MM.1S (cell line): ENCODE results near the gene IPO11.

ENCODE experiments used
- DNase-seq: peaks from one replicate; pipeline ENCODE4 v3.0.0-alpha.2; 2015
- H2AFZ ChIP-seq: fragments of 300-600 bp; sonication (generic); 2 replicates; pipeline ENCODE4 v1.6.0; 2016; ENCODE audit warnings: antibody characterized with exemption, low read length
- H3F3A ChIP-seq: fragments of 300-600 bp; sonication (generic); 2 replicates; pipeline ENCODE4 v1.6.1; 2016; ENCODE audit warnings: mild to moderate bottlenecking, antibody characterized with exemption, low read length, moderate library complexity, mixed read lengths; ENCODE audit not compliant: insufficient read depth
- H3K27ac ChIP-seq: fragments of 300-600 bp; sonication (generic); 2 replicates; pipeline ENCODE4 v1.5.1; 2016; ENCODE audit warnings: mild to moderate bottlenecking, low read length
- H3K27me3 ChIP-seq: fragments of 300-600 bp; sonication (generic); replicated peaks from 2 replicates; pipeline ENCODE4 v1.6.0; 2016; ENCODE audit warnings: low read length; ENCODE audit not compliant: insufficient read depth
- H3K36me3 ChIP-seq: fragments of 300-600 bp; sonication (generic); replicated peaks from 2 replicates; pipeline ENCODE4 v1.6.1; 2016; ENCODE audit warnings: mild to moderate bottlenecking, low read length, mixed read lengths; ENCODE audit not compliant: insufficient read depth
- H3K4me1 ChIP-seq: fragments of 300-600 bp; sonication (generic); 2 replicates; pipeline ENCODE4 v1.6.1; 2016; ENCODE audit warnings: low read length, mixed read lengths
- H3K4me2 ChIP-seq: fragments of 300-600 bp; sonication (generic); 2 replicates; pipeline ENCODE4 v1.6.0; 2016; ENCODE audit warnings: low read depth, low read length
- H3K4me3 ChIP-seq: fragments of 300-600 bp; sonication (generic); 2 replicates; pipeline ENCODE4 v1.5.1; 2016; ENCODE audit warnings: low read length, mixed read lengths
- H3K79me2 ChIP-seq: fragments of 300-600 bp; sonication (generic); 2 replicates; pipeline ENCODE4 v1.6.1; 2016; ENCODE audit warnings: mixed run types, low read length, mixed read lengths
- H3K9ac ChIP-seq: fragments of 300-600 bp; sonication (generic); 2 replicates; pipeline ENCODE4 v1.6.1; 2016; ENCODE audit warnings: low read length, mixed read lengths
- H3K9me2 ChIP-seq: fragments of 300-600 bp; sonication (generic); replicated peaks from 2 replicates; pipeline ENCODE4 v1.6.1; 2016; ENCODE audit warnings: mild to moderate bottlenecking, low read length, mixed read lengths; ENCODE audit not compliant: insufficient read depth
- H3K9me3 ChIP-seq: fragments of 300-600 bp; sonication (generic); replicated peaks from 2 replicates; pipeline ENCODE4 v1.6.1; 2016; ENCODE audit warnings: mild to moderate bottlenecking, low read length, mixed read lengths; ENCODE audit not compliant: insufficient read depth
- H4K20me1 ChIP-seq: fragments of 300-600 bp; sonication (generic); 2 replicates; pipeline ENCODE4 v1.6.1; 2016; ENCODE audit warnings: mild to moderate bottlenecking, low read length, moderate library complexity, mixed read lengths; ENCODE audit not compliant: insufficient read depth
- CTCF ChIP-seq: fragments of 300-600 bp; sonication (generic); IDR thresholded peaks from 2 replicates; pipeline ENCODE4 v1.5.1; 2016; ENCODE audit warnings: antibody characterized with exemption, low read length, mixed read lengths
- EZH2 ChIP-seq: fragments of 300-600 bp; sonication (generic); optimal IDR thresholded peaks from 2 replicates; pipeline ENCODE3; 2017; ENCODE audit warnings: low read depth, mild to moderate bottlenecking, antibody characterized with exemption, low read length, mixed read lengths
- EZH2phosphoT487 ChIP-seq: fragments of 300-600 bp; sonication (generic); IDR thresholded peaks from 2 replicates; pipeline ENCODE4 v1.6.1; 2018; ENCODE audit warnings: antibody characterized with exemption, low read length

Gene IPO11

GRCh38 chr5:62477801-62478200 is 65.2 kb downstream of the IPO11 start:
- Histone ChIP-seq H3K4me3 (no peak overlapping the region), H3K9ac (no peak overlapping the region), H3K4me2 (no peak overlapping the region), H3K4me1 (no peaks in the 10 kb centered on the region), H3K27ac (no peak overlapping the region), H3K79me2 (no peaks in the 10 kb centered on the region), H2AFZ (no peak overlapping the region), H3K36me3 (no peaks in the 10 kb centered on the region), H3K9me2 (no peaks in the 10 kb centered on the region), H3K9me3 (no peaks in the 10 kb centered on the region), H4K20me1 (no peaks in the 10 kb centered on the region), H3K27me3 (no peaks in the 10 kb centered on the region), H3F3A (no peaks in the 10 kb centered on the region)
- no peak for DNase-seq
- TF ChIP-seq EZH2 (no peak), CTCF (no peak), EZH2phosphoT487 (no peak)

- H2AFZ ChIP-seq = no peak overlapping the region
Measured at GRCh38 chr5:62483556-62483955, 71.0 kb downstream of the IPO11 start.

GRCh38 chr5:62486672-62487071 is 74.1 kb downstream of the IPO11 start:
- Histone ChIP-seq H2AFZ (no peak overlapping the region), H3K9me2 (no peaks in the 10 kb centered on the region), H3K79me2 (no peaks in the 10 kb centered on the region), H3K4me2 (no peak overlapping the region), H3K27ac (no peak overlapping the region), H3K4me1 (no peaks in the 10 kb centered on the region), H4K20me1 (no peaks in the 10 kb centered on the region), H3K9me3 (no peaks in the 10 kb centered on the region), H3K27me3 (no peaks in the 10 kb centered on the region), H3F3A (no peaks in the 10 kb centered on the region), H3K4me3 (no peak overlapping the region), H3K9ac (no peak overlapping the region), H3K36me3 (no peaks in the 10 kb centered on the region; the same call in 1 of the 2 replicates)
- no peak for DNase-seq
- no peak for TF ChIP-seq EZH2phosphoT487
- no peak for TF ChIP-seq CTCF
- no peak for TF ChIP-seq EZH2

More at GRCh38 chr5:62483556-62483955, 71.0 kb downstream of the IPO11 start:
- H3K9me2 ChIP-seq = no peaks in the 10 kb centered on the region
- TF ChIP-seq EZH2 = no peak
- TF ChIP-seq EZH2phosphoT487 = no peak
- TF ChIP-seq CTCF = no peak
- H4K20me1 ChIP-seq = no peaks in the 10 kb centered on the region
- no peak overlapping the region for H3K9ac ChIP-seq
- H3K4me2 ChIP-seq = no peak overlapping the region
- H3F3A ChIP-seq = no peaks in the 10 kb centered on the region
- H3K4me1 ChIP-seq = no peaks in the 10 kb centered on the region
- H3K9me3 ChIP-seq = no peaks in the 10 kb centered on the region
- no peaks in the 10 kb centered on the region for H3K79me2 ChIP-seq
- H3K27me3 ChIP-seq = no peaks in the 10 kb centered on the region
- H3K27ac ChIP-seq = no peak overlapping the region
- no peak overlapping the region for H3K4me3 ChIP-seq
- no peak for DNase-seq
- H3K36me3 ChIP-seq = no peaks in the 10 kb centered on the region; the same call in 1 of the 2 replicates
